ENCODE data around the gene LRRC2. TPM values are rescaled to one million over a fixed set of nuclear protein-coding genes. Genes with fewer than 3 reads are reported as not detected.

LRRC2 gene
- total RNA-seq, 3 donors from 2014 or later, result 1.5 to 13.8 (median 2.0) TPM

GRCh38 chr3:46482632-46483350 is 83.3 kb downstream of the LRRC2 start:
- DNase-seq (ENCODE audit: low spot score in 2 of 2), result peak in 1 of 2 donors; percentile 6
- Histone ChIP-seq H3K27me3 (no peaks in the 10 kb centered on the region), H3K27ac (no peak overlapping the region), H3K4me1 (no peaks in the 10 kb centered on the region), H3K9me3 (no peaks in the 10 kb centered on the region), H3K36me3 (no peaks in the 10 kb centered on the region), H3K4me3 (no peak overlapping the region)
- intact Hi-C loops (cut with DNase I; ENCODE audit: low total_unique reads), result no loop called here
- no peak for TF ChIP-seq POLR2AphosphoS5 (IDR thresholded peaks at IDR 0.05)
- no peak for TF ChIP-seq CTCF (IDR thresholded peaks at IDR 0.05)
- no peak for TF ChIP-seq POLR2A (IDR thresholded peaks at IDR 0.05)

GRCh38 chr3:46481636-46482035 is 84.5 kb downstream of the LRRC2 start:
- Histone ChIP-seq H3K36me3 (no peaks in the 10 kb centered on the region), H3K27me3 (no peaks in the 10 kb centered on the region), H3K27ac (no peak overlapping the region), H3K4me1 (no peaks in the 10 kb centered on the region), H3K4me3 (no peak overlapping the region), H3K9me3 (no peaks in the 10 kb centered on the region)
- TF ChIP-seq POLR2A (IDR thresholded peaks at IDR 0.05), result no peak
- TF ChIP-seq CTCF (IDR thresholded peaks at IDR 0.05), result no peak
- TF ChIP-seq POLR2AphosphoS5 (IDR thresholded peaks at IDR 0.05), result no peak
- intact Hi-C loops (cut with DNase I; ENCODE audit: low total_unique reads), result no loop called here
- DNase-seq (ENCODE audit: low spot score in 2 of 2), result no peak

GRCh38 chr3:46480491-46481195 is 85.5 kb downstream of the LRRC2 start:
- TF ChIP-seq POLR2A (IDR thresholded peaks at IDR 0.05) (no peak), POLR2AphosphoS5 (IDR thresholded peaks at IDR 0.05) (no peak), CTCF (IDR thresholded peaks at IDR 0.05) (no peak)

GRCh38 chr3:46479696-46480095 is 86.4 kb downstream of the LRRC2 start:
- no peaks in the 10 kb centered on the region for H3K9me3 ChIP-seq
- no peaks in the 10 kb centered on the region for H3K36me3 ChIP-seq
- intact Hi-C loops (cut with DNase I; ENCODE audit: low total_unique reads), result no loop called here
- H3K4me3 ChIP-seq, result no peak overlapping the region
- no peaks in the 10 kb centered on the region for H3K4me1 ChIP-seq
- TF ChIP-seq POLR2A (IDR thresholded peaks at IDR 0.05) (no peak), CTCF (IDR thresholded peaks at IDR 0.05) (no peak), POLR2AphosphoS5 (IDR thresholded peaks at IDR 0.05) (no peak)
- DNase-seq (ENCODE audit: low spot score in 2 of 2), result no peak
- peak overlapping the region in 1 of 2 donors; percentile 45 for H3K27ac ChIP-seq
- no peaks in the 10 kb centered on the region for H3K27me3 ChIP-seq

More at GRCh38 chr3:46480491-46481195, 85.5 kb downstream of the LRRC2 start:
- H3K27ac ChIP-seq, result peak overlapping the region in 1 of 2 donors; percentile 45
- H3K27me3 ChIP-seq, result no peaks in the 10 kb centered on the region
- H3K4me3 ChIP-seq, result no peak overlapping the region
- H3K36me3 ChIP-seq, result no peaks in the 10 kb centered on the region
- intact Hi-C loops (cut with DNase I; ENCODE audit: low total_unique reads), result no loop called here
- H3K9me3 ChIP-seq, result no peaks in the 10 kb centered on the region
- no peaks in the 10 kb centered on the region for H3K4me1 ChIP-seq
- DNase-seq (ENCODE audit: low spot score in 2 of 2), result peak in 1 of 2 donors; percentile 40

GRCh38 chr3:46479021-46479420 is 87.1 kb downstream of the LRRC2 start:
- no peaks in the 10 kb centered on the region for H3K36me3 ChIP-seq
- no peaks in the 10 kb centered on the region for H3K4me1 ChIP-seq
- no peaks in the 10 kb centered on the region for H3K27me3 ChIP-seq
- intact Hi-C loops (cut with DNase I; ENCODE audit: low total_unique reads), result no loop called here
- no peak for TF ChIP-seq CTCF (IDR thresholded peaks at IDR 0.05)
- TF ChIP-seq POLR2A (IDR thresholded peaks at IDR 0.05), result no peak
- no peak for TF ChIP-seq POLR2AphosphoS5 (IDR thresholded peaks at IDR 0.05)
- DNase-seq (ENCODE audit: low spot score in 2 of 2), result peak in 1 of 2 donors; percentile 5
- H3K9me3 ChIP-seq, result no peaks in the 10 kb centered on the region
- no peak overlapping the region for H3K27ac ChIP-seq
- no peak overlapping the region for H3K4me3 ChIP-seq

Measured in breast epithelium (tissue), 4 donors.